ENCODE measurements around the gene BHMT. TPM values are rescaled to one million over a fixed set of nuclear protein-coding genes. Genes with fewer than 3 reads are reported as not detected.
A peak's percentile ranks its signal among the peaks of the same experiment; 100 is the strongest.

The BHMT gene
- total and polyA plus RNA-seq, 11 donors, result not detected

DNA sequence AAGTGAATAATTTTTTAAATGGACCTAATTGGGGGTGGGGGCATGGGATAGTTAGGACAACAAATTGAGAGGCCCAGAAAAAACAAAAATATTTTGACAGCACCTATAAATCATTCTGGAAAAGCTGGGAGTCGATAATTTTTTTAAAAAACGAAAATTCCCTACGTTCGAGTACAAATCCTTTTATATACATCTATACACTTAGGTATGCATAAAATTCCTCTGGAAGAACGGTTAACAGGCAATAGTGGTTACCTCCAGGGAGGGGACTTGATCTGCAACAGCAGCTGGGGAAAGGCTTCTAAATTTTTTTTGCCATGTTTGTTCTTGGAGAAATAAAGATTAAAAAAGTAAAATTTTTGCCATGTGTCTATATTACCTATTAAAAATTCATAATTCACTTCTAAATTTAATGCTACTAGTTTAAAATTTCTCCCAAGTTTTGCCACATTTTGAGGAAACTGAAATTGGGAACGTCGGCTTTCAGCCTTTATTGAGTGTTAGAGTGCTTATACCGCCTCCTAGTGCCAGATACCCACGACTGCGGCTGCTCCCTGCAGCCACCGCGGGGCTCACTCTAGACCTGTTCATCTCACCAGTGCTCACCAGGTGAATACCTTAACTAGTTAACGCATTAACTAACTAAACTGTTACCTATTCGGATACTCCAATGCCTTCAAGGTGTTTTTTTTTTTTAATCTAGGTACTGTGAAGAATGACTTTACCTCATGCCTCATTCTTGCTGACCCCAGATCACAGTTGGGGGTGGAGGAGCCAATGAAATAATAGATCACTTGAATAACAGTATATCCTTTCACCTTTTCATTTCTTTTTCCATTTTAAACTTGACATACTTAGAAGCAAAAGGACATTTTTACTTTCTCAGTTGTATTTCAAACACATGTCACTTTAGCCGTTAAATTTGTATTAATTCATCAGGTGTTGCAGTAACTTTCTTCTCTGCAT, 1.8 kb upstream of the BHMT start:
- intact Hi-C loops (cut with DNase I), result loop anchor here in 2 of 10 donors (5.0 kb wide), 2 partner anchors 83 to 88 kb away; no protein-coding TSS in a partner anchor
- Histone ChIP-seq H3K9me3 (no peaks in the 10 kb centered on the region), H3K4me1 (peaks cover 0 to 27% (median 2%) of the 10 kb centered on the region in 12 donors), H3K27me3 (peaks cover 9 to 58% (median 31%) of the 10 kb centered on the region in 9 donors), H3K4me3 (no peak overlapping the region), H3K36me3 (no peaks in the 10 kb centered on the region), H3K27ac (no peak overlapping the region)
- WGBS, 4 donors, result 44 to 51% (median 47%) methylated on average over 15 of the region's 15 CpGs
- TF ChIP-seq, protein P1, sequence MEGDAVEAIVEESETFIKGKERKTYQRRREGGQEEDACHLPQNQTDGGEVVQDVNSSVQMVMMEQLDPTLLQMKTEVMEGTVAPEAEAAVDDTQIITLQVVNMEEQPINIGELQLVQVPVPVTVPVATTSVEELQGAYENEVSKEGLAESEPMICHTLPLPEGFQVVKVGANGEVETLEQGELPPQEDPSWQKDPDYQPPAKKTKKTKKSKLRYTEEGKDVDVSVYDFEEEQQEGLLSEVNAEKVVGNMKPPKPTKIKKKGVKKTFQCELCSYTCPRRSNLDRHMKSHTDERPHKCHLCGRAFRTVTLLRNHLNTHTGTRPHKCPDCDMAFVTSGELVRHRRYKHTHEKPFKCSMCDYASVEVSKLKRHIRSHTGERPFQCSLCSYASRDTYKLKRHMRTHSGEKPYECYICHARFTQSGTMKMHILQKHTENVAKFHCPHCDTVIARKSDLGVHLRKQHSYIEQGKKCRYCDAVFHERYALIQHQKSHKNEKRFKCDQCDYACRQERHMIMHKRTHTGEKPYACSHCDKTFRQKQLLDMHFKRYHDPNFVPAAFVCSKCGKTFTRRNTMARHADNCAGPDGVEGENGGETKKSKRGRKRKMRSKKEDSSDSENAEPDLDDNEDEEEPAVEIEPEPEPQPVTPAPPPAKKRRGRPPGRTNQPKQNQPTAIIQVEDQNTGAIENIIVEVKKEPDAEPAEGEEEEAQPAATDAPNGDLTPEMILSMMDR (IDR thresholded peaks at IDR 0.05), result peak in 9 of 12 donors; percentile 23 to 59 (median 41)
- no peak for TF ChIP-seq POLR2A (IDR thresholded peaks at IDR 0.05)
- no peak for ATAC-seq
- DNase-seq, result no peak

DNA sequence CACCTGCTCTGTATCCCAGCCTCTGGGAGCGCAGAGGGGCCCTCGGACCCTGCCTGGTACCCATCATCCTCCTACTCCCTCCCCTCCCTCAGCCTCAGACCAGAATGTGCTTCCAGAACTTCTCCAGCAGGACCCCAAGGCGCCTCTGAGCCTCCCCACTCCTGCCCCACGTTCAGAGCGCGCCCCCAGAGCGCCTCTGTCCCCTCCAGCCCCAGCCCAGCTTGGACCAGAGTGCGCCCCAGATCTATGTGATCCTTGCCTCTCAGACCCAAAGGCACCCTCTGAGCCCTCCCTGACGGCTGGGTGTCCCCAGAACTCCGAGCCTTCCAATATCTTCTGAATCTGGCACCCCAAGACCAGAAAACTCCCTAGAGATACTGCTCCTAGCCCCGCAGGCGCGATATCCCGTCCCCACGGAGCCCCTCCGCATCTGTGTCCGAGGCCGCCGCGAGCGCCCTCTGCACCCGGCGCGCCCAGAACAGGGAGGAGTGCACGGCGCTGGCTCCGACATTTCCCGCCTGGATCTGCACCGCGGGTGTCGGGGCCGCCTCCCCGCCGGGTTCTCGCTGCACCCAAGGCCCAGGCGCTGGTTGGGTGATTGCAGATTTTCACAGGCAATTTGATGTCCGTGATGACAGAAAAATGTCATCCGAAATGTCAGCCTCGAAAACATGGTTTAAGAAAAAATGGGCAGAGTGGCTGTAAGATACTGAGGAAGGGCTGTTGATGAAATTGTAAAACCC, 522 bp downstream of the BHMT start:
- no peak for DNase-seq
- H3K9me3 ChIP-seq, result no peaks in the 10 kb centered on the region
- peaks cover 9 to 61% (median 31%) of the 10 kb centered on the region in 9 donors for H3K27me3 ChIP-seq
- H3K36me3 ChIP-seq, result no peaks in the 10 kb centered on the region
- peaks cover 0 to 21% (median 2%) of the 10 kb centered on the region in 12 donors for H3K4me1 ChIP-seq
- WGBS, 4 donors, result 6 to 9% (median 7%) methylated on average over 29 to 39 of the region's 39 CpGs
- H3K4me3 ChIP-seq, result peak overlapping the region in 5 of 12 donors; percentile 8 to 19 (median 12)
- intact Hi-C loops (cut with DNase I), result loop anchor here in 2 of 10 donors (5.0 kb wide), 2 partner anchors 85 to 90 kb away; no protein-coding TSS in a partner anchor
- no peak for TF ChIP-seq POLR2A (IDR thresholded peaks at IDR 0.05)
- TF ChIP-seq, protein P1 (IDR thresholded peaks at IDR 0.05), result no peak
- peak in 2 of 4 donors; percentile 45 to 60 for ATAC-seq
- no peak overlapping the region for H3K27ac ChIP-seq

GRCh38 chr5:79112703-79113058, 1.1 kb downstream of the BHMT start:
- intact Hi-C loops (cut with DNase I), result loop anchor here in 2 of 10 donors (5.0 kb wide), 2 partner anchors 85 to 90 kb away; no protein-coding TSS in a partner anchor
- 69 to 81% (median 77%) methylated on average over 5 of the region's 5 CpGs for WGBS, 4 donors
- H3K36me3 ChIP-seq, result no peaks in the 10 kb centered on the region
- no peak overlapping the region for H3K4me3 ChIP-seq
- TF ChIP-seq, protein P1 (IDR thresholded peaks at IDR 0.05), result no peak
- TF ChIP-seq POLR2A (IDR thresholded peaks at IDR 0.05), result no peak
- DNase-seq (no peak), ATAC-seq (peak in 1 of 4 donors; percentile 27)
- H3K27me3 ChIP-seq, result peaks cover 9 to 61% (median 31%) of the 10 kb centered on the region in 9 donors
- peaks cover 0 to 16% (median 2%) of the 10 kb centered on the region in 12 donors for H3K4me1 ChIP-seq
- no peak overlapping the region for H3K27ac ChIP-seq
- no peaks in the 10 kb centered on the region for H3K9me3 ChIP-seq

All from heart left ventricle (tissue), 16 donors.